Endodermal cell (in vitro differentiated cells): ENCODE results near the gene CORO2A. TPM values are rescaled to one million over a fixed set of nuclear protein-coding genes. Genes with fewer than 3 reads are reported as not detected.

Experiments
- DNase-seq: peaks from one replicate; pipeline ENCODE4 v3.0.0-alpha.2; 2017
- H3K27ac ChIP-seq: 2 replicates; pipeline ENCODE4 v1.5.1; 2013; ENCODE audit warnings: mild to moderate bottlenecking, low read depth, low read length, moderate library complexity
- H3K27me3 ChIP-seq: 2 replicates; pipeline ENCODE4 v1.6.1; 2013; ENCODE audit warnings: mild to moderate bottlenecking, low read length, moderate library complexity; ENCODE audit not compliant: insufficient read depth, control insufficient read depth, poor library complexity, severe bottlenecking
- H3K36me3 ChIP-seq: 2 replicates; pipeline ENCODE4 v1.7.0; 2013; ENCODE audit warnings: mild to moderate bottlenecking, low read length, moderate library complexity; ENCODE audit not compliant: control insufficient read depth, insufficient read depth
- H3K4me1 ChIP-seq: one replicate; pipeline ENCODE4 v1.7.0; 2013; ENCODE audit warnings: low read length; ENCODE audit not compliant: control insufficient read depth, insufficient read depth
- H3K4me3 ChIP-seq: 2 replicates; pipeline ENCODE4 v1.5.1; 2013; ENCODE audit warnings: mild to moderate bottlenecking, low read length, moderate library complexity
- H3K9ac ChIP-seq: 2 replicates; pipeline ENCODE4 v1.6.1; 2013; ENCODE audit warnings: mild to moderate bottlenecking, low read length, moderate library complexity; ENCODE audit not compliant: poor library complexity, severe bottlenecking; ENCODE audit errors: extremely low read depth
- H3K9me3 ChIP-seq: 2 replicates; pipeline ENCODE4 v1.6.1; 2013; ENCODE audit warnings: mild to moderate bottlenecking, low read length, moderate library complexity; ENCODE audit not compliant: control insufficient read depth
- H3K27ac Mint-ChIP-seq: 2 replicates; pipeline ENCODE4 v1.8.0; 2020; ENCODE audit warnings: mixed read lengths
- H3K27me3 Mint-ChIP-seq: 2 replicates; pipeline ENCODE4 v1.8.0; 2021; ENCODE audit warnings: mild to moderate bottlenecking, mixed read lengths; ENCODE audit not compliant: insufficient read depth
- H3K36me3 Mint-ChIP-seq: 2 replicates; pipeline ENCODE4 v1.8.0; 2020; ENCODE audit warnings: low read depth, mixed read lengths
- H3K4me1 Mint-ChIP-seq: 2 replicates; pipeline ENCODE4 v1.8.0; 2020; ENCODE audit warnings: mixed read lengths
- H3K4me3 Mint-ChIP-seq: 2 replicates; pipeline ENCODE4 v1.8.0; 2020; ENCODE audit warnings: mild to moderate bottlenecking, moderate library complexity, mixed read lengths
- H3K9me3 Mint-ChIP-seq: 2 replicates; pipeline ENCODE4 v1.8.0; 2020; ENCODE audit warnings: mild to moderate bottlenecking, mixed read lengths
- CTCF ChIP-seq: fragments of 200-600 bp; sonication (generic); conservative IDR thresholded peaks from 2 replicates; pipeline ENCODE4 v1.5.0; 2021; ENCODE audit warnings: antibody characterized with exemption, mild to moderate bottlenecking
- WGBS, 2 experiments: methylation state at CpG; one replicate each; pipeline versions ENCODE4 v1.1.5 to v1.1.7; 2013; ENCODE audit warnings: missing lambda C conversion rate in 2 of 2, mixed read lengths in 1 of 2; ENCODE audit not compliant: insufficient coverage in 1 of 2, insufficient read length in 1 of 2; 5-methylcytosine and 5-hydroxymethylcytosine counted together
- total RNA-seq, 2 donors: library from RNA; stranded (reverse); fragmentation: NEBNext Ultra II Directional in 1 of 2; extraction: Animal tissue kit (Norgen Biotek cat#: 25700) in 1 of 2; gene quantifications; 2 replicates in 1 of 2; 3 replicates in 1 of 2; pipeline ENCODE4 v1.2.1, GENCODE V29; 2021

Gene CORO2A
- total RNA-seq, 2 donors from 2014 or later: 21.0 to 22.8 TPM

GRCh38 chr9:98084396-98084795 lies 108.0 kb downstream of the CORO2A start:
- 86 to 97% methylated on average over 1 to 3 of the region's 3 CpGs for WGBS, 2 experiments
- H3K27ac Mint-ChIP-seq: no peak overlapping the region

GRCh38 chr9:98083566-98084183 lies 108.8 kb downstream of the CORO2A start:
- Histone ChIP-seq H3K27me3 (no peaks in the 10 kb centered on the region), H3K27ac (no peak overlapping the region), H3K4me1 (peaks cover 6% of the 10 kb centered on the region), H3K9ac (no peak overlapping the region), H3K36me3 (peaks cover 48% of the 10 kb centered on the region), H3K9me3 (no peaks in the 10 kb centered on the region), H3K4me3 (no peak overlapping the region)
- Mint-ChIP-seq H3K27me3 (peaks cover 19% of the 10 kb centered on the region), H3K9me3 (no peaks in the 10 kb centered on the region), H3K27ac (no peak overlapping the region), H3K4me3 (no peak overlapping the region), H3K36me3 (peaks cover 25% of the 10 kb centered on the region), H3K4me1 (peaks cover 15% of the 10 kb centered on the region)
- no peak for TF ChIP-seq CTCF
- no peak for DNase-seq
- 83 to 96% methylated on average over 4 to 7 of the region's 7 CpGs for WGBS, 2 experiments

More at GRCh38 chr9:98084396-98084795, 108.0 kb downstream of the CORO2A start:
- H3K9me3 Mint-ChIP-seq: no peaks in the 10 kb centered on the region
- H3K27ac ChIP-seq: no peak overlapping the region
- peaks cover 6% of the 10 kb centered on the region for H3K4me1 ChIP-seq
- H3K27me3 Mint-ChIP-seq: peaks cover 25% of the 10 kb centered on the region
- no peaks in the 10 kb centered on the region for H3K9me3 ChIP-seq
- H3K9ac ChIP-seq: no peak overlapping the region
- peaks cover 22% of the 10 kb centered on the region for H3K36me3 Mint-ChIP-seq
- H3K4me3 Mint-ChIP-seq: no peak overlapping the region
- no peaks in the 10 kb centered on the region for H3K27me3 ChIP-seq
- H3K4me3 ChIP-seq: no peak overlapping the region
- DNase-seq: no peak
- TF ChIP-seq CTCF: no peak
- peaks cover 15% of the 10 kb centered on the region for H3K4me1 Mint-ChIP-seq
- H3K36me3 ChIP-seq: peaks cover 42% of the 10 kb centered on the region

- DNase-seq: no peak
- H3K27me3 ChIP-seq: no peaks in the 10 kb centered on the region
- no peak overlapping the region for H3K4me3 ChIP-seq
- peaks cover 6% of the 10 kb centered on the region for H3K4me1 ChIP-seq
- Mint-ChIP-seq H3K4me1 (peaks cover 15% of the 10 kb centered on the region), H3K27ac (no peak overlapping the region), H3K27me3 (peaks cover 13% of the 10 kb centered on the region), H3K36me3 (peaks cover 29% of the 10 kb centered on the region), H3K4me3 (no peak overlapping the region), H3K9me3 (no peaks in the 10 kb centered on the region)
- H3K36me3 ChIP-seq: peaks cover 53% of the 10 kb centered on the region
- H3K27ac ChIP-seq: no peak overlapping the region
- TF ChIP-seq CTCF: no peak
- WGBS, 2 experiments: 98 to 100% methylated on average over 1 to 2 of the region's 2 CpGs
- H3K9me3 ChIP-seq: no peaks in the 10 kb centered on the region
- H3K9ac ChIP-seq: no peak overlapping the region
These were observed 109.4 kb downstream of the CORO2A start for GRCh38 chr9:98083061-98083501.
